ENCODE results near the gene CDCP1. TPM values are rescaled to one million over a fixed set of nuclear protein-coding genes. Genes with fewer than 3 reads are reported as not detected.

The CDCP1 gene
- total and polyA plus RNA-seq, 4 donors, result 1.6 to 20.7 (median 4.2) TPM

DNA sequence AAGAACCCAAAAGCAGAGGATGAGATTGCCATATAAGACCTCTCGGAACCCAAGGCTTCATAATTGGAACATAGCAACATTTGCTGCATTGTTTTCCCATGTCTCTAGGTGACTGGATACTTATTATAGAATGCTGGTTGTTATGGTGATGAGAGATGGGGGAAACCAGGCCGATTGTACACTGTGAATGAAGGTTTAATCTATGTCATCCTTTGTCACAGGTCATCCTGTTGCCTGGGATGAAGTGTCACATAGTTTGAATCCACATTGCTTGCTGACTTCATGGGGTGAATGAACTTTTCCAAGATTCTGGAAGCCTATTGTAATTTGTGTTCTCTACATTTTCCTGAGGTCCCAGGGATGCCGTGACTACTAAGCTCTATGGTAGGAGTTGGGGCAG is 78.2 kb downstream of the CDCP1 start:
- ATAC-seq (ENCODE audit: insufficient read depth, low FRiP score) (no peak), DNase-seq (no peak)
- 81 to 89% methylated on average over 3 of the region's 3 CpGs for WGBS, 2 donors
- Histone ChIP-seq H3K27me3 (ENCODE audit: control insufficient read depth in 3 of 3, insufficient read depth in 3 of 3, low read length in 2 of 3) (no peaks in the 10 kb centered on the region), H3K4me3 (no peak overlapping the region), H3K4me1 (ENCODE audit: control insufficient read depth in 5 of 5, insufficient read depth in 5 of 5, low read length in 5 of 5) (peaks cover 0 to 5% (median 2%) of the 10 kb centered on the region in 5 donors), H3K9ac (ENCODE audit: insufficient read depth in 1 of 2, low read length in 2 of 2) (no peak overlapping the region), H3K9me3 (ENCODE audit: control insufficient read depth in 4 of 4, insufficient read depth in 3 of 4, low read length in 3 of 4) (no peaks in the 10 kb centered on the region), H3K27ac (ENCODE audit: low read depth in 1 of 2, low read length in 1 of 2) (no peak overlapping the region), H3K36me3 (ENCODE audit: control insufficient read depth in 4 of 4, insufficient read depth in 4 of 4, low read length in 4 of 4) (no peaks in the 10 kb centered on the region)
- TF ChIP-seq, protein P1, sequence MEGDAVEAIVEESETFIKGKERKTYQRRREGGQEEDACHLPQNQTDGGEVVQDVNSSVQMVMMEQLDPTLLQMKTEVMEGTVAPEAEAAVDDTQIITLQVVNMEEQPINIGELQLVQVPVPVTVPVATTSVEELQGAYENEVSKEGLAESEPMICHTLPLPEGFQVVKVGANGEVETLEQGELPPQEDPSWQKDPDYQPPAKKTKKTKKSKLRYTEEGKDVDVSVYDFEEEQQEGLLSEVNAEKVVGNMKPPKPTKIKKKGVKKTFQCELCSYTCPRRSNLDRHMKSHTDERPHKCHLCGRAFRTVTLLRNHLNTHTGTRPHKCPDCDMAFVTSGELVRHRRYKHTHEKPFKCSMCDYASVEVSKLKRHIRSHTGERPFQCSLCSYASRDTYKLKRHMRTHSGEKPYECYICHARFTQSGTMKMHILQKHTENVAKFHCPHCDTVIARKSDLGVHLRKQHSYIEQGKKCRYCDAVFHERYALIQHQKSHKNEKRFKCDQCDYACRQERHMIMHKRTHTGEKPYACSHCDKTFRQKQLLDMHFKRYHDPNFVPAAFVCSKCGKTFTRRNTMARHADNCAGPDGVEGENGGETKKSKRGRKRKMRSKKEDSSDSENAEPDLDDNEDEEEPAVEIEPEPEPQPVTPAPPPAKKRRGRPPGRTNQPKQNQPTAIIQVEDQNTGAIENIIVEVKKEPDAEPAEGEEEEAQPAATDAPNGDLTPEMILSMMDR (IDR thresholded peaks at IDR 0.05; ENCODE audit: control extremely low read depth, extremely low read depth), result no peak

DNA sequence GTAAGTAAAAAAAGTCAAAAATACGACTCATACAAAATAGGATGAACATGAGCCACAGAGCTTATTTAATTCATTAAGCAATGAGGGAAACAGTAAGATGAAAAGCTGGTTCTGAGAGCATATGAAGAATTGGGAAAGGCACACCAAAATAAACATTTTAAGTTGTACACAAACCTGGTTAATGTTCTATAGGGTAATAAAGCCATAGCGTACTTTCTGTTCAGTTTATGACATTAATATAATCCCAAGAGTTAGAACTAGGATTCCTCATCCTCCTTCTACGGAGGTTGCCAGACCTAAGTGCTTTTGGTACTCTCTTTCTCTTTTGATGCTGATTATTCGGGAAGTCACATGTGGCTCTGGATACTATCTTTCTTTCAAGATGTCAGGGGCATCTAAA is 78.7 kb downstream of the CDCP1 start:
- Histone ChIP-seq H3K4me1 (ENCODE audit: control insufficient read depth in 5 of 5, insufficient read depth in 5 of 5, low read length in 5 of 5) (peaks cover 0 to 5% (median 2%) of the 10 kb centered on the region in 5 donors), H3K9ac (ENCODE audit: insufficient read depth in 1 of 2, low read length in 2 of 2) (no peak overlapping the region), H3K4me3 (no peak overlapping the region), H3K36me3 (ENCODE audit: control insufficient read depth in 4 of 4, insufficient read depth in 4 of 4, low read length in 4 of 4) (no peaks in the 10 kb centered on the region), H3K27me3 (ENCODE audit: control insufficient read depth in 3 of 3, insufficient read depth in 3 of 3, low read length in 2 of 3) (no peaks in the 10 kb centered on the region), H3K9me3 (ENCODE audit: control insufficient read depth in 4 of 4, insufficient read depth in 3 of 4, low read length in 3 of 4) (no peaks in the 10 kb centered on the region), H3K27ac (ENCODE audit: low read depth in 1 of 2, low read length in 1 of 2) (no peak overlapping the region)
- no peak for ATAC-seq (ENCODE audit: insufficient read depth, low FRiP score)
- WGBS, 2 donors, result 90% methylated on average over 3 of the region's 4 CpGs
- TF ChIP-seq, protein P1 (IDR thresholded peaks at IDR 0.05; ENCODE audit: control extremely low read depth, extremely low read depth), result no peak
- no peak for DNase-seq

DNA sequence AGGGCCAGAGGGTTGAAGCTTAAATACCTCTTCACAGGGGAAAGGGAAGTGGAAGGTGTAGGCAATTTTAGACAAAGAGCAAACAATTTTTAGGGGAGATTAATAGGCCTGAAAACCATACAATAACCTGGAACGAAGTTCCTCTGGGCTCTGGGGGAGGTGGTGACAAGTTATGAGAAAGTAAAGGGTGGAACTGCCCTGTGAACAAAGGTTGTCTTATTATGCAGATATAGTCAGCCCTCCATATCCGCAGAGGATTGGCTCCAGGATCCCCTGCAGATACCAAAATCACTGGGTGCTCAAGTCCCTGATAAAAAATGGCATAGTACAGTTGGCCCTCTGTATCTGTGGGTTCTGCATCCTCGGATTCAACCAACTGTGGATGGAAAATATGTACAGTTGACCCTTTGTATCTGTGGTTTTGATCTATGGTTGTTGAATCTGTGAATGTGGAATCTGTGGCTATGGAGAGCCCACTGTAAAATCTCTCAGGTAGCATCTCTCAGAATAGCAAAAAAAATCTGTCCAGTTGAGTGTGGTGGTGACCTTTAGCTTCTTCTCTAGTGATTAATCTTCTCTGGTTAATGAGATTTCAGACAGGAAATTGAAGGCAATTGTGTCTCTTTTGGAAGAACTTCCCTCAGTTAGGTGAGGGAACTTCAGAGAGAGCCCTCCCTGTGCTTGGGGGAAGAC is 79.9 kb downstream of the CDCP1 start:
- DNase-seq (no peak), ATAC-seq (ENCODE audit: insufficient read depth, low FRiP score) (no peak)
- TF ChIP-seq, protein P1 (IDR thresholded peaks at IDR 0.05; ENCODE audit: control extremely low read depth, extremely low read depth), result no peak
- no peaks in the 10 kb centered on the region for H3K27me3 ChIP-seq (ENCODE audit: control insufficient read depth in 3 of 3, insufficient read depth in 3 of 3, low read length in 2 of 3)
- 83 to 94% methylated on average over 3 of the region's 3 CpGs for WGBS, 2 donors
- no peak overlapping the region for H3K4me3 ChIP-seq
- H3K27ac ChIP-seq (ENCODE audit: low read depth in 1 of 2, low read length in 1 of 2), result no peak overlapping the region
- no peak overlapping the region for H3K9ac ChIP-seq (ENCODE audit: insufficient read depth in 1 of 2, low read length in 2 of 2)
- no peaks in the 10 kb centered on the region for H3K9me3 ChIP-seq (ENCODE audit: control insufficient read depth in 4 of 4, insufficient read depth in 3 of 4, low read length in 3 of 4)
- H3K4me1 ChIP-seq (ENCODE audit: control insufficient read depth in 5 of 5, insufficient read depth in 5 of 5, low read length in 5 of 5), result peaks cover 0 to 5% (median 2%) of the 10 kb centered on the region in 5 donors
- no peaks in the 10 kb centered on the region for H3K36me3 ChIP-seq (ENCODE audit: control insufficient read depth in 4 of 4, insufficient read depth in 4 of 4, low read length in 4 of 4)

DNA sequence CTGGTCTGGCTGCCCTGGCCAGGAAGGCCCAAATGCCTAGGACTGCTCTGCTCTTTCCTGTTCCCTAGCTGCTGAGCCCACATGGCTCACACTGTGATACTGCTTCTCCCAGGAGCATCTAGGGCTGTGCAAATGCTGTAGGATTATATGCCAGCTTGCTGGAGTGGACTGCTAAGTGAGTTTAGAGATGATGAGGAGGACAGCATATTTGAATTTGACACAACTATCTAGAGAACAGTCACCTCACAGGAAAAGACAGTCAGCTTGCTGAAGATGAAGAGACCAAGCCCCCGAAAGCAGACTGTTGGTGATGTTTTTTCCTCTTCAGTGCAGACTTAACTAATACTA is 80.8 kb downstream of the CDCP1 start:
- no peaks in the 10 kb centered on the region for H3K36me3 ChIP-seq (ENCODE audit: control insufficient read depth in 4 of 4, insufficient read depth in 4 of 4, low read length in 4 of 4)
- no peaks in the 10 kb centered on the region for H3K27me3 ChIP-seq (ENCODE audit: control insufficient read depth in 3 of 3, insufficient read depth in 3 of 3, low read length in 2 of 3)
- no peaks in the 10 kb centered on the region for H3K9me3 ChIP-seq (ENCODE audit: control insufficient read depth in 4 of 4, insufficient read depth in 3 of 4, low read length in 3 of 4)
- no peak overlapping the region for H3K4me3 ChIP-seq
- DNase-seq (no peak), ATAC-seq (ENCODE audit: insufficient read depth, low FRiP score) (no peak)
- 95 to 100% methylated on average over 1 of the region's 1 CpG for WGBS, 2 donors
- peak overlapping the region in 1 of 2 donors; percentile 80 for H3K27ac ChIP-seq (ENCODE audit: low read depth in 1 of 2, low read length in 1 of 2)
- H3K4me1 ChIP-seq (ENCODE audit: control insufficient read depth in 5 of 5, insufficient read depth in 5 of 5, low read length in 5 of 5), result peaks cover 0 to 5% (median 2%) of the 10 kb centered on the region in 5 donors
- TF ChIP-seq, protein P1 (IDR thresholded peaks at IDR 0.05; ENCODE audit: control extremely low read depth, extremely low read depth), result no peak
- no peak overlapping the region for H3K9ac ChIP-seq (ENCODE audit: insufficient read depth in 1 of 2, low read length in 2 of 2)

Measured in lung (tissue), 12 donors.